HG03520 (cell line): Measurements from ENCODE around the gene GPS2.

Experiments used
- ATAC-seq: cut with Tn5 transposase; IDR thresholded peaks from one replicate; pipeline ENCODE4 v1.9.1; 2021; ENCODE audit warnings: mild to moderate bottlenecking, moderate library complexity; ENCODE audit not compliant: unreplicated experiment

Gene GPS2

GRCh38 chr17:7318121-7318860 is 3.1 kb upstream of the GPS2 start:
- no peak for ATAC-seq

- no peak for ATAC-seq
These were observed 2.1 kb upstream of the GPS2 start for GRCh38 chr17:7317161-7317803.

GRCh38 chr17:7315570-7316235 is 543 bp upstream of the GPS2 start:
- ATAC-seq, result no peak

- ATAC-seq, result no peak
These were observed 1.1 kb downstream of the GPS2 start for GRCh38 chr17:7313890-7314718.

- no peak for ATAC-seq
These were observed 1.9 kb downstream of the GPS2 start for GRCh38 chr17:7313088-7313889.

- ATAC-seq, result no peak
These were observed 2.6 kb downstream of the GPS2 start for GRCh38 chr17:7312432-7313087.

GRCh38 chr17:7311110-7311705 is 4.0 kb downstream of the GPS2 start:
- no peak for ATAC-seq

GRCh38 chr17:7309628-7310027 is 5.5 kb downstream of the GPS2 start:
- no peak for ATAC-seq

- no peak for ATAC-seq
These were observed 6.3 kb downstream of the GPS2 start for GRCh38 chr17:7308625-7309433.

GRCh38 chr17:7307686-7308624 is 7.2 kb downstream of the GPS2 start:
- ATAC-seq, result no peak

- ATAC-seq, result peak; percentile 68
These were observed 8.1 kb downstream of the GPS2 start, which contains the start of gene EIF5A for GRCh38 chr17:7306911-7307685. TSS of gene EIF5A (plus strand) at chr17:7307628. CDS start at chr17:7309636, 2,008 bp downstream.

- no peak for ATAC-seq
These were observed 11.0 kb downstream of the GPS2 start for GRCh38 chr17:7304179-7304578.

GRCh38 chr17:7296189-7296861 is 18.8 kb downstream of the GPS2 start:
- ATAC-seq, result no peak

GRCh38 chr17:7295230-7296180 is 19.7 kb downstream of the GPS2 start:
- ATAC-seq, result no peak

GRCh38 chr17:7294614-7295153 is 20.5 kb downstream of the GPS2 start, which contains the start of gene YBX2:
TSS of gene YBX2 (minus strand) at chr17:7294639. CDS start at chr17:7294500, 139 bp downstream.
- no peak for ATAC-seq
